Measurements from ENCODE around the gene PABPN1L.
"Not testable (repeated sequence)": the region's sequence is repeated elsewhere in the genome, so short reads cannot be mapped to it uniquely, and the experiment has no call there.

PABPN1L gene

GRCh38 chr16:88828711-88829110 is 37.7 kb downstream of the PABPN1L start:
- no peak for DNase-seq
- Histone ChIP-seq H3K27ac (ENCODE audit: insufficient read depth in 1 of 2, low read depth in 1 of 2, low read length in 2 of 2, poor library complexity in 1 of 2, severe bottlenecking in 2 of 2) (no peak overlapping the region), H3K4me3 (ENCODE audit: control insufficient read depth in 1 of 7, extremely low read depth in 1 of 7, insufficient read depth in 4 of 7, low read depth in 2 of 7, low read length in 6 of 7) (no peak overlapping the region), H3K36me3 (ENCODE audit: control insufficient read depth in 4 of 4, insufficient read depth in 4 of 4, low read length in 3 of 4) (peaks cover 0 to 11% (median 2%) of the 10 kb centered on the region in 4 experiments), H3K4me1 (ENCODE audit: control extremely low read depth in 1 of 4, control insufficient read depth in 4 of 4, insufficient read depth in 4 of 4, low read length in 3 of 4) (no peaks in the 10 kb centered on the region), H3K9me3 (ENCODE audit: control extremely low read depth in 1 of 5, control insufficient read depth in 4 of 5, insufficient read depth in 2 of 5, low read depth in 1 of 5, low read length in 4 of 5) (no peaks in the 10 kb centered on the region), H3K27me3 (replicated peaks in 2 of 5; ENCODE audit: control insufficient read depth in 4 of 5, insufficient read depth in 5 of 5, low read length in 4 of 5) (no peaks in the 10 kb centered on the region)
- 92% methylated on average over 22 of the region's 24 CpGs for WGBS (ENCODE audit: insufficient coverage)
- ChIA-PET CTCF (interaction anchor here (1.7 kb wide), 1 partner anchor 24 kb away, joined by 6 read pairs; no protein-coding TSS in a partner anchor), POLR2A (no interaction called here)

GRCh38 chr16:88827727-88828126 is 38.7 kb downstream of the PABPN1L start:
- CTCF ChIA-PET = interaction anchor here (0.8 to 1.7 kb wide), 2 partner anchors 8 to 25 kb away, joined by 3 to 6 read pairs; no protein-coding TSS in a partner anchor
- H3K27me3 ChIP-seq (replicated peaks in 2 of 5; ENCODE audit: control insufficient read depth in 4 of 5, insufficient read depth in 5 of 5, low read length in 4 of 5) = no peaks in the 10 kb centered on the region
- no peak for DNase-seq
- no peaks in the 10 kb centered on the region for H3K9me3 ChIP-seq (ENCODE audit: control extremely low read depth in 1 of 5, control insufficient read depth in 4 of 5, insufficient read depth in 2 of 5, low read depth in 1 of 5, low read length in 4 of 5)
- no peaks in the 10 kb centered on the region for H3K4me1 ChIP-seq (ENCODE audit: control extremely low read depth in 1 of 4, control insufficient read depth in 4 of 4, insufficient read depth in 4 of 4, low read length in 3 of 4)
- H3K36me3 ChIP-seq (ENCODE audit: control insufficient read depth in 4 of 4, insufficient read depth in 4 of 4, low read length in 3 of 4) = peaks cover 0 to 11% (median 6%) of the 10 kb centered on the region in 4 experiments
- POLR2A ChIA-PET = no interaction called here
- 97% methylated on average over 17 of the region's 21 CpGs for WGBS (ENCODE audit: insufficient coverage)
- H3K27ac ChIP-seq (ENCODE audit: insufficient read depth in 1 of 2, low read depth in 1 of 2, low read length in 2 of 2, poor library complexity in 1 of 2, severe bottlenecking in 2 of 2) = no peak overlapping the region
- no peak overlapping the region for H3K4me3 ChIP-seq (ENCODE audit: control insufficient read depth in 1 of 7, extremely low read depth in 1 of 7, insufficient read depth in 4 of 7, low read depth in 2 of 7, low read length in 6 of 7)

GRCh38 chr16:88826070-88826840 is 40.2 kb downstream of the PABPN1L start:
- H3K9me3 ChIP-seq (ENCODE audit: control extremely low read depth in 1 of 5, control insufficient read depth in 4 of 5, insufficient read depth in 2 of 5, low read depth in 1 of 5, low read length in 4 of 5) = no peaks in the 10 kb centered on the region
- H3K27me3 ChIP-seq (replicated peaks in 2 of 5; ENCODE audit: control insufficient read depth in 4 of 5, insufficient read depth in 5 of 5, low read length in 4 of 5) = no peaks in the 10 kb centered on the region
- WGBS (ENCODE audit: insufficient coverage) = 97% methylated on average over 24 of the region's 26 CpGs
- H3K36me3 ChIP-seq (ENCODE audit: control insufficient read depth in 4 of 4, insufficient read depth in 4 of 4, low read length in 3 of 4) = peaks cover 5 to 22% (median 17%) of the 10 kb centered on the region in 4 experiments
- POLR2A ChIA-PET = no interaction called here
- CTCF ChIA-PET = interaction anchor here (0.9 kb wide), 1 partner anchor 31 kb away, joined by 4 read pairs; the partner anchor contains the start of genes GALNS and TRAPPC2L
- no peak overlapping the region for H3K4me3 ChIP-seq (ENCODE audit: control insufficient read depth in 1 of 7, extremely low read depth in 1 of 7, insufficient read depth in 4 of 7, low read depth in 2 of 7, low read length in 6 of 7)
- H3K4me1 ChIP-seq (ENCODE audit: control extremely low read depth in 1 of 4, control insufficient read depth in 4 of 4, insufficient read depth in 4 of 4, low read length in 3 of 4) = no peaks in the 10 kb centered on the region
- DNase-seq = no peak
- no peak overlapping the region for H3K27ac ChIP-seq (ENCODE audit: insufficient read depth in 1 of 2, low read depth in 1 of 2, low read length in 2 of 2, poor library complexity in 1 of 2, severe bottlenecking in 2 of 2)

GRCh38 chr16:88825146-88825545 is 41.3 kb downstream of the PABPN1L start:
- H3K27me3 ChIP-seq (replicated peaks in 2 of 5; ENCODE audit: control insufficient read depth in 4 of 5, insufficient read depth in 5 of 5, low read length in 4 of 5) = no peaks in the 10 kb centered on the region
- CTCF ChIA-PET = interaction anchor here (0.9 kb wide), 2 partner anchors 32 to 335 kb away, joined by 3 to 4 read pairs; partner anchors contain the start of genes GALNS and TRAPPC2L
- POLR2A ChIA-PET = no interaction called here
- H3K4me3 ChIP-seq (ENCODE audit: control insufficient read depth in 1 of 7, extremely low read depth in 1 of 7, insufficient read depth in 4 of 7, low read depth in 2 of 7, low read length in 6 of 7) = no peak overlapping the region
- no peak for DNase-seq
- no peaks in the 10 kb centered on the region for H3K4me1 ChIP-seq (ENCODE audit: control extremely low read depth in 1 of 4, control insufficient read depth in 4 of 4, insufficient read depth in 4 of 4, low read length in 3 of 4)
- WGBS (ENCODE audit: insufficient coverage) = 98% methylated on average over 8 of the region's 12 CpGs
- peaks cover 5 to 28% (median 18%) of the 10 kb centered on the region in 4 experiments for H3K36me3 ChIP-seq (ENCODE audit: control insufficient read depth in 4 of 4, insufficient read depth in 4 of 4, low read length in 3 of 4)
- H3K27ac ChIP-seq (ENCODE audit: insufficient read depth in 1 of 2, low read depth in 1 of 2, low read length in 2 of 2, poor library complexity in 1 of 2, severe bottlenecking in 2 of 2) = no peak overlapping the region
- no peaks in the 10 kb centered on the region for H3K9me3 ChIP-seq (ENCODE audit: control extremely low read depth in 1 of 5, control insufficient read depth in 4 of 5, insufficient read depth in 2 of 5, low read depth in 1 of 5, low read length in 4 of 5)

- no peaks in the 10 kb centered on the region for H3K27me3 ChIP-seq (replicated peaks in 2 of 5; ENCODE audit: control insufficient read depth in 4 of 5, insufficient read depth in 5 of 5, low read length in 4 of 5)
- no peak for DNase-seq
- H3K36me3 ChIP-seq (ENCODE audit: control insufficient read depth in 4 of 4, insufficient read depth in 4 of 4, low read length in 3 of 4) = peaks cover 5 to 28% (median 18%) of the 10 kb centered on the region in 4 experiments
- no peak overlapping the region for H3K27ac ChIP-seq (ENCODE audit: insufficient read depth in 1 of 2, low read depth in 1 of 2, low read length in 2 of 2, poor library complexity in 1 of 2, severe bottlenecking in 2 of 2)
- no peaks in the 10 kb centered on the region for H3K9me3 ChIP-seq (ENCODE audit: control extremely low read depth in 1 of 5, control insufficient read depth in 4 of 5, insufficient read depth in 2 of 5, low read depth in 1 of 5, low read length in 4 of 5)
- ChIA-PET CTCF (interaction anchor here (0.6 to 0.9 kb wide), 2 partner anchors 336 to 436 kb away, joined by 3 read pairs; no protein-coding TSS in a partner anchor), POLR2A (no interaction called here)
- 94% methylated on average over 29 of the region's 33 CpGs for WGBS (ENCODE audit: insufficient coverage)
- no peaks in the 10 kb centered on the region for H3K4me1 ChIP-seq (ENCODE audit: control extremely low read depth in 1 of 4, control insufficient read depth in 4 of 4, insufficient read depth in 4 of 4, low read length in 3 of 4)
- H3K4me3 ChIP-seq (ENCODE audit: control insufficient read depth in 1 of 7, extremely low read depth in 1 of 7, insufficient read depth in 4 of 7, low read depth in 2 of 7, low read length in 6 of 7) = no peak overlapping the region
Observed at GRCh38 chr16:88824256-88825077, 42.0 kb downstream of the PABPN1L start.

GRCh38 chr16:88823646-88824045 is 42.8 kb downstream of the PABPN1L start:
- H3K9me3 ChIP-seq (ENCODE audit: control extremely low read depth in 1 of 5, control insufficient read depth in 4 of 5, insufficient read depth in 2 of 5, low read depth in 1 of 5, low read length in 4 of 5); POLR2A ChIA-PET; H3K4me1 ChIP-seq (ENCODE audit: control extremely low read depth in 1 of 4, control insufficient read depth in 4 of 4, insufficient read depth in 4 of 4, low read length in 3 of 4); CTCF ChIA-PET; H3K27ac ChIP-seq (ENCODE audit: insufficient read depth in 1 of 2, low read depth in 1 of 2, low read length in 2 of 2, poor library complexity in 1 of 2, severe bottlenecking in 2 of 2); DNase-seq; H3K27me3 ChIP-seq (replicated peaks in 2 of 5; ENCODE audit: control insufficient read depth in 4 of 5, insufficient read depth in 5 of 5, low read length in 4 of 5); H3K4me3 ChIP-seq (ENCODE audit: control insufficient read depth in 1 of 7, extremely low read depth in 1 of 7, insufficient read depth in 4 of 7, low read depth in 2 of 7, low read length in 6 of 7): not testable (repeated sequence)
- 99% methylated on average over 29 of the region's 31 CpGs for WGBS (ENCODE audit: insufficient coverage)
- H3K36me3 ChIP-seq (ENCODE audit: control insufficient read depth in 4 of 4, insufficient read depth in 4 of 4, low read length in 3 of 4) = peaks cover 5 to 28% (median 18%) of the 10 kb centered on the region in 4 experiments
